Measurements from ENCODE around the gene MCM3AP. TPM values are rescaled to one million over a fixed set of nuclear protein-coding genes. Genes with fewer than 3 reads are reported as not detected.

Gene MCM3AP
- total and polyA plus RNA-seq, 9 of the 15 experiments (the other 6 are each of a cell fraction or from before 2014, with no cell fraction given), result 6.5 to 179 (median 69.6) TPM

- TF ChIP-seq KLF6 (CRISPR knock-in tag; IDR thresholded peaks at IDR 0.05; ENCODE audit: borderline replicate concordance) (peak; percentile 67; the same call in 1 of the 2 replicates), ATF1 (CRISPR knock-in tag; IDR thresholded peaks at IDR 0.05) (peak; percentile 19; the same call in 1 of the 2 replicates), ATF1 (tag; IDR thresholded peaks at IDR 0.05) (peak; percentile 86), ZNF197 (CRISPR knock-in tag; IDR thresholded peaks at IDR 0.05; ENCODE audit: low read depth) (0 out of 2 replicates have a peak, but pooled peaks have one; percentile 29), NFE2L1 (tag; IDR thresholded peaks at IDR 0.05; ENCODE audit: borderline replicate concordance, low read depth) (no peak), NEUROD1 (IDR thresholded peaks at IDR 0.05; ENCODE audit: borderline replicate concordance, low read depth, low read length, partially characterized antibody) (peak; percentile 78), REST (IDR thresholded peaks at IDR 0.05; ENCODE audit: borderline replicate concordance) (0 out of 2 replicates have a peak, but pooled peaks have one; percentile 16), REST (CRISPR knock-in tag; IDR thresholded peaks at IDR 0.05; ENCODE audit: low read depth) (peak; percentile 70; the same call in 1 of the 2 replicates), KHSRP (IDR thresholded peaks at IDR 0.05) (no peak), POLR2AphosphoS2 (IDR thresholded peaks at IDR 0.05; ENCODE audit: low read length) (peak; percentile 76; the same call in 1 of the 2 replicates), NR2C1 (IDR thresholded peaks at IDR 0.05) (no peak), NR2C1 (tag; IDR thresholded peaks at IDR 0.05) (peak; percentile 32; the same call in 1 of the 2 replicates), ZNF584 (CRISPR knock-in tag; IDR thresholded peaks at IDR 0.05; ENCODE audit: low read depth) (peak; percentile 45; the same call in 1 of the 2 replicates), RB1 (IDR thresholded peaks at IDR 0.05; ENCODE audit: low read depth) (peak; percentile 93)
- TF ChIP-seq, protein P1, sequence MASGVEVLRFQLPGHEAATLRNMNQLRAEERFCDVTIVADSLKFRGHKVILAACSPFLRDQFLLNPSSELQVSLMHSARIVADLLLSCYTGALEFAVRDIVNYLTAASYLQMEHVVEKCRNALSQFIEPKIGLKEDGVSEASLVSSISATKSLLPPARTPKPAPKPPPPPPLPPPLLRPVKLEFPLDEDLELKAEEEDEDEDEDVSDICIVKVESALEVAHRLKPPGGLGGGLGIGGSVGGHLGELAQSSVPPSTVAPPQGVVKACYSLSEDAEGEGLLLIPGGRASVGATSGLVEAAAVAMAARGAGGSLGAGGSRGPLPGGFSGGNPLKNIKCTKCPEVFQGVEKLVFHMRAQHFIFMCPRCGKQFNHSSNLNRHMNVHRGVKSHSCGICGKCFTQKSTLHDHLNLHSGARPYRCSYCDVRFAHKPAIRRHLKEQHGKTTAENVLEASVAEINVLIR (CRISPR knock-in tag; IDR thresholded peaks at IDR 0.05), result 0 out of 2 replicates have a peak, but pooled peaks have one; percentile 31
- TF ChIP-seq, protein P2, sequence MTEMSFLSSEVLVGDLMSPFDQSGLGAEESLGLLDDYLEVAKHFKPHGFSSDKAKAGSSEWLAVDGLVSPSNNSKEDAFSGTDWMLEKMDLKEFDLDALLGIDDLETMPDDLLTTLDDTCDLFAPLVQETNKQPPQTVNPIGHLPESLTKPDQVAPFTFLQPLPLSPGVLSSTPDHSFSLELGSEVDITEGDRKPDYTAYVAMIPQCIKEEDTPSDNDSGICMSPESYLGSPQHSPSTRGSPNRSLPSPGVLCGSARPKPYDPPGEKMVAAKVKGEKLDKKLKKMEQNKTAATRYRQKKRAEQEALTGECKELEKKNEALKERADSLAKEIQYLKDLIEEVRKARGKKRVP (CRISPR knock-in tag; IDR thresholded peaks at IDR 0.05), result 0 out of 2 replicates have a peak, but pooled peaks have one; percentile 4
- TF ChIP-seq, protein P3, sequence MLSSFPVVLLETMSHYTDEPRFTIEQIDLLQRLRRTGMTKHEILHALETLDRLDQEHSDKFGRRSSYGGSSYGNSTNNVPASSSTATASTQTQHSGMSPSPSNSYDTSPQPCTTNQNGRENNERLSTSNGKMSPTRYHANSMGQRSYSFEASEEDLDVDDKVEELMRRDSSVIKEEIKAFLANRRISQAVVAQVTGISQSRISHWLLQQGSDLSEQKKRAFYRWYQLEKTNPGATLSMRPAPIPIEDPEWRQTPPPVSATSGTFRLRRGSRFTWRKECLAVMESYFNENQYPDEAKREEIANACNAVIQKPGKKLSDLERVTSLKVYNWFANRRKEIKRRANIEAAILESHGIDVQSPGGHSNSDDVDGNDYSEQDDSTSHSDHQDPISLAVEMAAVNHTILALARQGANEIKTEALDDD (IDR thresholded peaks at IDR 0.05), result no peak
Observed at GRCh38 chr21:46285761-46286647, 593 bp upstream of the MCM3AP start, which contains the start of gene YBEY (continued).

All from K562 (cell line).